GM11168 (cell line): ENCODE data around the gene CHD2.
"Not testable (repeated sequence)": the region's sequence is repeated elsewhere in the genome, so short reads cannot be mapped to it uniquely, and the experiment has no call there.

Experiments
- in situ Hi-C: fragments of 300-500 bp; cut with MboI; formaldehyde crosslinking; loops from one replicate; pipeline ENCODE4 v1.12.0; 2022; ENCODE audit warnings: low sequenced_read_pairs; ENCODE audit not compliant: unreplicated experiment

CHD2 gene

DNA sequence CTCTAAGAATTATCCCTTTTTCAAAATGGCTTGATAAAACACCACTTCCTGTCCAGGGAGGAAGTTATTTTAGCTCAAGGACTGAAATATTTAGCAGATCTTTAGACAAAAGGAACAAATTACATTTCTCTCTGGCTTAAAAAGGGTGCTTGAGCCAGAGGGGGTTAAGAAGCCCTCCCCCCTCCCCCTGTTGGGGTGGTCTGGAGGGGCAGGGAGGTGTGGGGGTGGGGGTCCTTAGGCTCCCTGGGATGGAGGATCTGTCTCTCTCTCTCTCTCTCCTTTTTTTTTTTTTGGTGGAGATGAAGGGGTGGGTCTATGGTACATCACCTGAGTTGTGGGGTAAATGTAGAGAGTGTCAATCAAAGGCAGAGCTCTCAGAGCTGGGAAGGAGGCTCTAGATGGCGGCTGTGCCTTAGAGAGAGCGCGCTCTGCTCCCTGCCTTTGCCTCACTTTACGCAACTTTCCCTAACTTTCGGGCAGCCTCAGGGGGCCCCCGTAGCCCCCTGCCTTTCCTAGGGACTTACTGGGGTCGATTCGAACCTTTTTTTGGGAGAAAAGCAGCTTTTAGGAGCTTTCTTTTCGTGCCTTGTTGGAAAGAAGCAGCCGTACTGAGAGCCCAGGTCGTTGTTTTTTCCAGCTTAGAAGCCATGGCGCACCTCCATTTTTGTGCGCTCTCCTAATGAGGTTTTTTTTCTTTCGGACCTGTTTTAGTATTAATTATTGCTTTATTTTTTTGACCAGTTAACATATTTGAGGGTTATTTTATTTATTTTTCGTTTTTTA lies at the start of gene CHD2:
CHD2 (plus strand) TSS at position 377 of the 783 bp plus-strand sequence. CDS start 914 bp downstream, outside the sequence.
- in situ Hi-C loops, result loop anchor here (10.0 kb wide), 1 partner anchor 85 kb away; no protein-coding TSS in a partner anchor

DNA sequence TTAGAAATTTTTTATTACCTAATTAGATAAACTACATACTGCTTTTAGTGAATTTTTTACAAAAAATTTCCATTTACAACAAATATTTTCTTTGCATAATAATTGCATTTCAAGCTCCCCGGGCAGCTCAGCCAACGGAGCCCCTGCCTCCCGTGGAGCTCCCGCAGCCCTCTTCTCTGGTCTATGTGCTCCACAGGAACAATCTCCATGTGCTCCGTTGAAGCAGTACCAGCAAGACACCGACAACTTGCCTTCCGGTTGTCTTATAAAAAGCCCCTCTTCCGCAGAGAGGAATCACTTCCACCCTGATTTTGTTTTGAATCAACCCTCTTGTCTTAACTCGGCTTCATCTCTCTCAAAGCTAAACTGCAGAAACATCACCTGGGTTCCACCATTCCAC lies 46.9 kb upstream of the CHD2 start:
- in situ Hi-C loops, result no loop called here

DNA sequence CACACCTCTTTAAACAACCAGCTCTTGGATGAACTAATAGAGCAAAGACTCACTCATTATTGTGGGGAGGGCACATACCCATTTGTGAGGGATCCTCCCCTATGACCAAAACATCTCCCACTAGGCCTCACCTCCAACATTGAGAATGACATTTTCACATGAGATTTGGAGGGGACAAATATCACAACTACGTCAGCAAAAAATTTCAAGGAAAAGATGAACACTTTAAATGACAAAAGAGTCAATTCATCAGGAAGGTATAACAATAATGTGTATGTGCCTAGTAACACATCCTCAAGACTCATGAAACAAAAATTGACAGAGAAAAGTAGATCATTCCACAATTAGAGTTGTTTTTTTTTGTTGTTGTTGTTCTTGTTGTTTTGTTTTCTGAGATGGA lies 38.4 kb upstream of the CHD2 start:
- in situ Hi-C loops, result no loop called here

DNA sequence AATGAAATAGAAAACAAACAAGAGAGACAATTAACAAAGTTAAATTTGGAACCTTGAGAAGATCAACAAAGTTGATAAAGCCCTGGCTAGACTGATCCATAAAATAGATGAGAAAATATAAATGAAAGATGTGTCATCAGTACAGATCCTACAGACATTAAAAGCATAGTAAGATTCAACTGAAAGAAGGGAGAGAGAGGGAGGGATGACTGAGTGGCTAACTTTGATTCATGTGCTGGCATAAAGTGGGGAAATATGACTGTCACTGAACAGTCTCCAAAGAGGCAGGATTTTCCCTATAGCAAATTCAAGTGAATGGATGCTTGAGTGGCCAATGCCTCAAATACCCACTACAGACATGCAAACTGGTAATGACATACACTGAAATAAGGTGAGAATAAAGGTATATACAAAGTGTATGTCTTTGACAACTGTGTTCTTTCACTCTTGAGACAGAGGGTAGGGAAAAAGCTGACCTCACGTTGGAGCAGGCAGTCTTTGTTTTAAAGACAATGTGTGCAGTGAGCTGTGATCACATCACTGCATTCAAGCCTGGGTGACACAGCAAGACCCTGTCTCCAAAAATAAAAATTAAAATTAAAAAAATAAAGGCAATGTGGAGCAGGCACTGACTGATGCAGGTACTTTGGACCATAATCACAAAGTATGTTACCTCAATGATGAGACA lies 35.9 kb upstream of the CHD2 start:
- in situ Hi-C loops, result no loop called here

DNA sequence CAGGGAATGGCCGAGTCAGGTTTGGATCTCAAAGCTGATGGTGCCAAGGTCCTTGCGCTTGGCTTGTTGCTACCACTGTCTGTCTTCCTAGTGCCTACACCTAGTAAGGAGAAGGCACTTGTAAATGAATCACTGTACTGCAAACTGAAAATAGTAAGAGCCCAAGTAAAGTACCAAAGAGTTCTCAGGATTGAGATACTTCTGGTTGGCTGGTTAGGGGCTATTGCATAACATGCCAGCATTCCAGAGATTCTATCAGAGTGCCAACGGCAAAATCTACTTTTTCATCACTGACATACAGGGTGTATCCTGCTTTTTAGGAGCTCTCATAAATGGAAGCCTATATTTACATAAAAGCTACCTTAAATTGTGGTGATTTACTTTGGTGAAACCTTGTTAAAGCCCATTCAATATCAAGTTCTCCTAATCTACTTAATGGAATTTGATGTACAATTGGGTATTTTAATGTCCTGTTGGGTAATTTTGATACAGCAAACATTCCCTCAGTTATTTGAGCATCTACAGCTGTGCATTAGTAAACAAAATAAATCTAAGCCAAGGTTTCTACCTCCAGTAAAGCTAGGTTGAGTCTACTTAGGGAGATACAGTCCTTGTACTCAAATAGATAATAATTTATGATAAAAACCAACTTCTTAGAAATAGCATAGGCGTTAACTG lies 30.7 kb upstream of the CHD2 start:
- in situ Hi-C loops, result no loop called here

DNA sequence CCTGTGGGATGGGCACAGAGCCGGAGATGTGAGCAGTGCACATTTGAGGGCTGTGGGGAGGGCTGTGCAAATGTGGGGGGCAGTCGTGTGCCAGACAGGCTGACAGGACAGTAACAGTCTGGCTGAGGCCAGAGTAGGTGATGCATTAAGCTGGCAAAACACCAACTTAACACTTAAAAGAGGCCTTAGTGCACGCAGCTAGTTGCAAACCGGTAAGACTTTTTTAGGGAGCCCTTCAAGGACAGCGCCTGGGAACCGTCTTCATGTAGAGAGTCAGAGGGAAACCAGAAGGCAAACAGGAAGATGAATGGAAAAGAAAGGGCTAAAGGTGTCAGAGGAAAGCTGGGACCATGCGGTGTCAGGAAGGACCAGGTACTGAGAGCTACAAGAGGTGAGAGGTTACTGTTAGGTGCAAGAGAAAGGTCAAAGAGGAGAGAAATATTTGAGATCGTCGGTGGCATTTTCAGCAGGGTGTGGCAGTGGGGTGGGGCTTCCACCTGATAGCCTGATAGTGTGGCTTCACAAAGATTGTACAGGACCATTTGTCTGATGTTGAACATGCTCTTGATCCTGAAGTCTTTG lies 30.0 kb upstream of the CHD2 start:
- in situ Hi-C loops, result no loop called here

DNA sequence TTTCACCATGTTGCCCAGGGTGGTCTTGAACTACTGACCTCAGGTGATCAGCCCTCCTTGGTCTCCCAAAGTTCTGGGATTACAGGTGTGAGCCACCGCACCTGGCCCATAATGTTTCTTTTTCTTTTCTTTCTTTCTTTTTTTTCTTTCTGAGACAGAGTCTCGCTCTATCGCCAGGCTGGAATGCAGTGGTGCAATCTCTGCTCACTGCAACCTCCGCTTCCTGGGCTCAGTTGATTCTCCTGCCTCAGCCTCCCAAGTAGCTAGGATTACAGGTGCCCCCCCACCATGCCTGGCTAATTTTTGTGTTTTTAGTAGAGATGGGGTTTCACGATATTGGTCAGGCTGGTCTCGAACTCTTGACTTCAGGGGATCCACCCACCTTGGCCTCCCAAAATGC lies 27.2 kb upstream of the CHD2 start:
- in situ Hi-C loops, result not testable (repeated sequence)

DNA sequence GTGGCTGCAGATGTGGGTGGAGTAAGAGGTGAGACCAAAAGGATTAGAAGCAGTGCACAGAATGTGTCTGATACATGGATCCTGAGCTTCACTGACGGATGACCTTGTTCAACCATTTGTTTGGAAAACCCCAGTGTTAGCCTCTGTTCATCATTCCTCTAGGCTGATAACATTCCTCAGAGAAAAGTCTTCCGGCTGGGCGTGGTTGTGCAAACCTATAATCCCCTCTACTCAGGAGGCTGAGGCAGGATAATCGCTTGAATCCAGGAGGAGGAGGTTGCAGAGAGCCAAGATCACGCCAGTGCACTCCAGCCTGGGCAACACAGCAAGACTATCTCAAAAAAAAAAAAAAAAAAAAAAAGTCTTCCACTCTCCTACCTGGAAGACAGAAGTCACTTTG lies 23.1 kb upstream of the CHD2 start:
- in situ Hi-C loops, result no loop called here

DNA sequence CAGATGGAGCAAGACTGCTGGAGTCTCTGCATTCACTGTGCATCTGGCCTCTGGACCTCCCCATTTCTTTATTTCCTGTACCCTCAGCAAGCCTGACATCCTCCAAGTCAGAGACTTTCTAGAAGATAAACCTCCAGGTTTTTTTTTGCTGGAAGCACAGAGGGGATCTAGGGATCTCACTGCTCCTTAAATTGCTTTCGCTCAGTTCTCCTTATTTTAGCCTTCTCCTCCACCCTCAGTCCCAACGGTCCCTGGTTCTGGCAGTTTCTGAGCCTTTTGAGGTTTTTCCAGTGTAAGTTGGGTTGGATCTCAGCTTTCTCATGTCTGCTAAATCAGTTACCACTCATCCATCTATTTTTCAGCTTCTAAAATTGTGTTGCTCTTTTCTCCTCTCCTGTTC lies 22.7 kb upstream of the CHD2 start:
- in situ Hi-C loops, result no loop called here

DNA sequence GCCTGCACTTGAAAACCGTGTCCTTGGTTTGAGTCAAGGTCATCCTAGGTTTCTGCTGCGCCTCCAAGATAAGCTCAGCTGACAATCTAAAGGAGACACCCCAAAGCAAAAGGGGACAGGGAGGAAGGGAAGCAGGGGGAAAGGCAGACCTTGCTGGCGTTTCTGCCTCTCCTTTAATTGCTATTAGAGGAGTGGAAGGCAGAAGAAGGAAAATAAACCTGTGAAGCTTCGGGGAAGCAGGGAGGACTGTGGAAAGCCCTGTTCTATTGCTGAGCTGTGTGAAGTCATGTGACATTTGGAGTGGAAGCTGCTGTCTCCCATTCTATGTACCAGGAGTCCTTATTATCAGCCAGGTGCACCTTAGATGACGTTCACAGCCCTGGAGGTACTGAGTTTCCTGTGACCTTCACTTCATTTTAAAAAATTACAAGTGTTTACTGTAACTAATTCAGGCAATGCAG lies 21.5 kb upstream of the CHD2 start:
- in situ Hi-C loops, result no loop called here

DNA sequence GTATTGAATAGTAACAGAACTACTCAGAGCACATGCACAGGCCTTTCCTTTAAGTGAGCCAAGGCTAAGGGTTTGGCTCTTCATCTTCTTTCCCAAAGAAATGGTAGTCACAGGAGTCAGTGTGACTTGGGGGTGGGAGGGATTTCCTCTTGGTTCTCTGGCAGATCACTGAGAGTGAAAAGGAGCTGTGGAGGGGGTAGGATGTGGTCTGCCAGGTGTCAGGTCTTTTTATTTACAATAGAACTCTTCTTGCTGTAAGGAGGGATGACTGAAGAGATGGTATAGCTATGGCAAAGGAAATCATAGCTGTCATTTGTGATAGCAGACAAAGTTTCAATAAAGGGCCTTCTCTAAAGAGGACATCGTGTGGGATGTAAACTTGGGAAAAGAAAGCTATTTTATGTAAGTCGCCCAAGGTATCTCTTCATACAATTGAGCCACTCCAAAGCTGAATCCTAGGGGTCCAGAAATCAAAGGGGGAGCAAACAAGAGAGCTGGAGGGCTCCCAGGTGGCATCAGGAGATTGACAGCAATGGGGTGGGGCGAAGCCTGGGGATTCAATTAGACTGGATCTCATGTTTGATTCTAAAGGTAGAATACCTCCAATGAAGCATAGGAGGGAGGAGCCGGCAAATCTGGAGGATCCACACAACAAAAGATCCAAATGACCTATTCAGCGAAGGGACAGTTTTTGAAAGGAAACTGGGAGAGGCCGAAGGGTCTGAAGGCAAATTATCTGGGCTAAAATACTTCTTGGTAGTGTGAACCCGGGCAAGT lies 20.0 kb upstream of the CHD2 start:
- in situ Hi-C loops, result no loop called here

DNA sequence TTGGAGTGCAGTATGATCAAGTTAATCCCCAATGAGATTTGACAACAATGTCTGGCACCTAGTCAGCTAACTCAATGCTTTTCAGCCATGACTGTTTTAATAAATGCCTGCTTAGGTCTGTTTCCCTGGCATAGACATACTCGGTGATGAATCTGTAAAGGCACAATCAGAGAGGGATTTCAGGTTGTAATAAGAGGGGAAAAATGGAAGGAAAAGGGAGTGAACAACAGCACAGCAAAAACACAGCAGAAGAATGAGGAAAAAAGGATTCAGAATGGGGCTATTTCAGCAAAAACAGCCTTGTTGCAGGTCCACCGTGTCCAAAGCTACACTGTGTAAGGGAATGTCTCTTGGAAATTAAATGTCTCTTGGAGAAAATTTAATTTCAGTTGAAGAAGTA lies 19.3 kb upstream of the CHD2 start:
- in situ Hi-C loops, result no loop called here

DNA sequence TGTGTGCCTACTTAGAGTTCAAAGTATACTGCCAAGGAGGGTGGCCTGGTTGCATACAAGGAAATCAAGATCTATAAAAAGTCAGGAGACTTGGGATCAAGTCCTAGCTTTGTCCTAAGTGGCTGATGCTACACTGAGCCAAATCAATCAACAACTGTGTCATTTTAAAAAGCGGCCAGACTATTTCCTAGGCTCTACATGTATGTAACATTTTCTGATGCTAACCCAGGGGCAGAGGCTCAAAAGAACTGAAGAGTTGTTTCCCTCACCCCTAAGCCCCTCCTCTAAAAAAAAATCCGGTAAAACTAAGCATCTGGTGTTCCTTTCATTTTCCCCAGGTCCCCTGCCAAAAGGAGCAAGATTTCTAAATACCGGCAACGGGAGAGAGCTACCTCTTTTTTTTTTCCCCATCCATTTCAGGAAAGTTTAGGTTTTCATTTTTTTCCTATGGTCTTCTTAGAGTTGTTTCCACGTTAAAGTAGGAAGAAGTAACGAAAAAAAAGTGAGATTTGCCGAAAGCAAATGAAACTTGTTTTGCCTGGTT lies 18.8 kb upstream of the CHD2 start:
- in situ Hi-C loops, result no loop called here

DNA sequence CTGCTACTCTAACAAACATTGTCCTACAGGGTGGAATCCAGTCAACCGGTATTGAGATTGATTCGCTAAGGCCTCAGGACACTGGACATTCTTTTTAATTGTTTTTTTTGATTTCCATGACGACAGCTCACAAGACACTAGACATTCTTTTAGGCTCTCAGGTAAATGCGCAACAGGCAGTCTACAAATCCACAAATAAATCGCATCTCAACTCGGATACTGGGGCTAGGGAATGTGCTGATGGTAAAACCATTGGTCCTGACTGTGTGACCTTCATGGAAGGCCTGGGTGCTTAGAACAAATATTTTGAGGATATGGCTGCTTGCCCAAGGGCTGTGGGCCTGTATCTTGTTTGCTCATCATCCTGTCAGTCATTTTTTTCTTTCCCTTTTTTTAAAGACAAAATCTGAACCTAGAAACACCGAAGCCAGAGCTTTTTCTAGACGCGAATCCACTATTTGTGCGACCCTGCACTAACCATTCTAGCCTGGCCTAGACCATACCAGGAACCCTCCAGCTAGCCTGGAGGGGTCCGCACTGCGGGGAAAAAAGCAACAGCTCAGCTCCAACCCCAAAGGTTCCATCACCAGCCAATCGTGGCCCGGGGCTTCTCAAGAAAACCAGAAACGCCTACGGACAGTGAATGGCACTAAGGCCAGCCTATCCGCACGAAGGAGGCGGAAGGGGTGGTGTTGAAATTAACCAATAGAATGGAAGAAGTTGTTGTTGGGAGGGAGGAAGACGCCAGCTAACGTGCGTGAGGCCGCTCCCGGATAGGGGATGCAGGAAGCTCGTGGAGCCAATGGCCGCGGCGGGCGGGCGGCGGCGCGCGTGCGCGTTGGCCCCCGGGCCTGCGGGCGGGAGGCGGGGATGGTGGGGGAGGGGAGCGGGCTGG lies 18.1 kb upstream of the CHD2 start:
- in situ Hi-C loops, result no loop called here

DNA sequence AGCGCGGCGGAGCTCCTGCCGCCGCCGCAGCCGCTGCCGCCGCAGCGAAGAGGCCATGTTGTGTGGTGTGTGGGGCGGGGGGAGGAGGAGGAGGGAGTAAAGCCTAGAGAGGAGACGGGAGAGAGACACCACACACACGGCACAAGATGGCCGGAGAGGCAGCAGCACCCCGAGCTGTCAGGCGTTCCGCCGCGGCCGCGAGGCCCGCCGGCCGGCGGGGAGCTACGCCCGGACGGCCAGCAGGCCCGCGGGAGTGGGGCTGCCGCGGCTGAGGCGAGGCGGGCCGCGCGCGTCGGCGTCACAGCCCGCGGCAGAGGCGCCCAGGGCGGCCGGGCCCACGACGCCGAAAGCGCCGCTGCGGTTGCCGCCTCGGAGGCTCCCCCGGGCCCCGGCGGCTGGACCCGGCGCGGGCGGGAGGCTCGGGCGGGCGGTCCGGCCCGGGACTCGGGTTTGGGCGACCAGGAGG lies 17.4 kb upstream of the CHD2 start:
- in situ Hi-C loops, result no loop called here

DNA sequence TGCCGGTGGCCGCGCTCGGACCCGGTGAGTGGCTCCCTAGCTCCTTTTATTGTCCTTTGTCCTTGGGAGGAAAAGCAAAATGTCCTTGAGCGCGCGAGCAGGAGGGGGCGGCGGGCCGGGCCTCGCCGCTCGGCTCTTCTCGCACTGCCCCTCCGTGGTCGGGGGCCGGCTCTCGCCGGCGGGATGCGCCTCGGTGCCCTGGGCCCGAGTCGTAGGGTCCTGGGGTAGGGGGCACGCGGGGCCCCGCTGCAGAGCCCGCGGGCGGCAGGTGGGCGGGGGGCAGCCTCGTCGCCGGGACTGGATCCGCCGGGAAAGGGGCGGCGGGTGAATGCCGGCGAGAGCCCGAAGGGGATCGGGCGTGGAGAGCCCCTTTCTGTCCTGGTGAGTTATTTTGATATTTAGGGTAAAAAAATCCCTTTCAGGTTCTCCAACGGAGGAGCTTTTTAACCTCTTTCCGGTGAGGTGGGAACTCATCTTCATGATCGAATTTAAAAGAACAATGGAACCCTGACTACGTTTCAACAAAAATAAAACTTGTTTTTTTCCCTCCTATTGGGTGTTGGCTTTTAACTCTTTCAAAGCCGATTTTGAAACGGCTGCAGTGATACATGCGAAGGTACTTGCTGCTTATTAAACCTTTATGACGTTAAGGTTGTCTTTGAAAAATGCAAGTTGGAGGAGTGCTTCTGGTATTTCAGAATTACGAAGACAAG lies 16.8 kb upstream of the CHD2 start:
- in situ Hi-C loops, result no loop called here

DNA sequence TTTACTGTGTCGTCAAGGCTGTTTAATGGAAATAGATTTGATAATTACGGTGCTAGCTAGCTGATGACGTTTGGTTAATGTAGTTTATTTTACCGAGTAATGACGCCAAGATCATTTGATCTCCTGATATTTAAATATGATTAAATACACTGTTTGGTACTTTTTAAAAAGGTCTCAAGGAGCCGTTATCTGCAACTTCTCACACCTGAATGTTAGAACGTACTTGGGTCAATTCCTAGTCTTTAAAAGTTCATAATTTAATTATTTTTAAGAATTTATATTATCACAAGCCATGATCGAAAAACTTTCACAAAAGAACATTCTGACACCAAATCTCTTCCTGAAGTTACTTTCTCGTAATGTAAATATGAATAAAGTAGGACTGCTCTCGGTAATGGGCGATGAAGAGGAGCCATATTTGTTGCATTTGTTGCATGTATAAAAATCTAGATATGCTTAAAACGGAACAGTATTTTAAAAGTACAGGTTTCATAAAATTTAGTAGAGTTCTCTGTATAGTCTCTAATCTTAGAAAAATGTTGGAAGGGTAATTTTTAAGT lies 16.2 kb upstream of the CHD2 start:
- in situ Hi-C loops, result no loop called here
